OCI-LY7 (cell line): ENCODE data around the gene PLA2G12A.

Source experiments
- EZH2phosphoT487 ChIP-seq: fragments of 200-600 bp; sonication (generic); IDR thresholded peaks from 2 replicates; pipeline ENCODE4 v1.6.1; 2018; ENCODE audit warnings: low read depth, borderline replicate concordance, mild to moderate bottlenecking, mixed run types, antibody characterized with exemption, low read length, moderate library complexity, mixed read lengths
- TF ChIP-seq, protein P1 (sequence below): fragments of 200-600 bp; sonication (generic); conservative IDR thresholded peaks from 2 replicates; pipeline ENCODE4 v1.5.1; 2014; ENCODE audit warnings: mild to moderate bottlenecking, antibody characterized with exemption, low read length, moderate library complexity, mixed read lengths

DNA sequence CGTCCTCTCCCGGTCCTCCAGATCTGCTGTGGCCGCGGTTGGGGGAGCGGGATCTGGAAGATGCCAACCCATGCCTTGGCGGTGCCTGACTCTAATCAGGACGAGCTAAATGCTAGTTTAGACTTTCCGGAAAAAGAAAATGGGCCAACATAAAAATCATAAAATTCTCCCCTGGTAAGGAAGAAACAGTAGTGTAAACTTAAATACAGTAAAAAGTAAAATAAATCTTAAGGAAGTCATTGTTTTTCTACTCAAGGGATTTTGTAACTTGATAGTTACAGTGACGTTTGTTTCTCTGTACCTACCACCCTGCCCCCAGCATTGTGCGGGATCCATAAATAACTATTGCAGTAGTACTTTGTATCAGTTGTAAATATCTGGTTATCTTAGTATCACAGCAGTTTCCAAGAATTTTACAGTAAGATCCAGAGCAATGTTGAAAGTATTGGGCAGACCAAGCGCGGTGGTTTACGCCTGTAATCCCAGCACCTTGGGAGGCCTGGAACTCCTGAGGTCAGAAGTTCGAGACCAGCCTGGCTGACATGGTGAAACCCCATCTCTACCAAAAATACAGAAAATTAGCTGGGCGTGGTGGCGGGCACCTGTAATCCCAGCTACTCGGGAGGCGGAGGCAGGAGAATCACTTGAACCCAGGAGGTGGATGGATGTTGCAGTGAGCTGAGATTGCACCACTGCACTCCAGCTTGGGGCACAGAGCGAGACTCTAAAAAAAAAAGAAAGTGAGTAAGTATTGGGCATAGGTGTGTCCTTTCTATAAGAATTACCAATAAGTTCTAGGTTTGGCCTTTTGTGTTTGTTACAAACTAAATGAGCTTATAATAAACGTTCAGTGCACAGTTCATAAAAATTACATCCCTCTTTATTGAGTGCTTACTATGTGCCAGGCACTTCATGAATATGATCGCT lies 1.0 kb upstream of the PLA2G12A start:
- TF ChIP-seq, protein P1, sequence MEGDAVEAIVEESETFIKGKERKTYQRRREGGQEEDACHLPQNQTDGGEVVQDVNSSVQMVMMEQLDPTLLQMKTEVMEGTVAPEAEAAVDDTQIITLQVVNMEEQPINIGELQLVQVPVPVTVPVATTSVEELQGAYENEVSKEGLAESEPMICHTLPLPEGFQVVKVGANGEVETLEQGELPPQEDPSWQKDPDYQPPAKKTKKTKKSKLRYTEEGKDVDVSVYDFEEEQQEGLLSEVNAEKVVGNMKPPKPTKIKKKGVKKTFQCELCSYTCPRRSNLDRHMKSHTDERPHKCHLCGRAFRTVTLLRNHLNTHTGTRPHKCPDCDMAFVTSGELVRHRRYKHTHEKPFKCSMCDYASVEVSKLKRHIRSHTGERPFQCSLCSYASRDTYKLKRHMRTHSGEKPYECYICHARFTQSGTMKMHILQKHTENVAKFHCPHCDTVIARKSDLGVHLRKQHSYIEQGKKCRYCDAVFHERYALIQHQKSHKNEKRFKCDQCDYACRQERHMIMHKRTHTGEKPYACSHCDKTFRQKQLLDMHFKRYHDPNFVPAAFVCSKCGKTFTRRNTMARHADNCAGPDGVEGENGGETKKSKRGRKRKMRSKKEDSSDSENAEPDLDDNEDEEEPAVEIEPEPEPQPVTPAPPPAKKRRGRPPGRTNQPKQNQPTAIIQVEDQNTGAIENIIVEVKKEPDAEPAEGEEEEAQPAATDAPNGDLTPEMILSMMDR, result no peak
- no peak for TF ChIP-seq EZH2phosphoT487
